Adipocyte (in vitro differentiated cells): ENCODE measurements around the gene ZMIZ1.

Experiments
- DNase-seq: peaks from one replicate; pipeline ENCODE4 v3.0.0-alpha.2; 2015; ENCODE audit warnings: low read depth
- H3K27me3 ChIP-seq: replicated peaks from 2 replicates; pipeline ENCODE4 v1.7.0; 2013; ENCODE audit warnings: mild to moderate bottlenecking, low read length, moderate library complexity; ENCODE audit not compliant: control insufficient read depth, insufficient read depth
- H3K36me3 ChIP-seq: 2 replicates; pipeline ENCODE4 v1.7.0; 2013; ENCODE audit warnings: low read length, mild to moderate bottlenecking, moderate library complexity; ENCODE audit not compliant: control insufficient read depth, insufficient read depth, severe bottlenecking
- H3K4me1 ChIP-seq: 2 replicates; pipeline ENCODE4 v1.7.0; 2013; ENCODE audit warnings: mild to moderate bottlenecking, low read length, moderate library complexity; ENCODE audit not compliant: control insufficient read depth, insufficient read depth
- H3K4me3 ChIP-seq: 2 replicates; pipeline ENCODE4 v1.7.0; 2013; ENCODE audit warnings: mild to moderate bottlenecking, low read length, moderate library complexity
- H3K9ac ChIP-seq: 2 replicates; pipeline ENCODE4 v1.7.0; 2013; ENCODE audit warnings: mild to moderate bottlenecking, low read length, moderate library complexity
- H3K9me3 ChIP-seq: 2 replicates; pipeline ENCODE4 v1.7.0; 2013; ENCODE audit warnings: mild to moderate bottlenecking, low read length, moderate library complexity; ENCODE audit not compliant: control insufficient read depth

Gene ZMIZ1

GRCh38 chr10:79242620-79243152, 173.9 kb downstream of the ZMIZ1 start:
- DNase-seq = peak; percentile 92
- no peak overlapping the region for H3K9ac ChIP-seq
- H3K4me1 ChIP-seq = peaks cover 63% of the 10 kb centered on the region
- H3K9me3 ChIP-seq = no peaks in the 10 kb centered on the region
- H3K36me3 ChIP-seq = peaks cover 9% of the 10 kb centered on the region
- peak overlapping the region; percentile 45 for H3K4me3 ChIP-seq
- no peaks in the 10 kb centered on the region for H3K27me3 ChIP-seq

- H3K9me3 ChIP-seq = no peaks in the 10 kb centered on the region
- H3K27me3 ChIP-seq = no peaks in the 10 kb centered on the region
- H3K9ac ChIP-seq = no peak overlapping the region
- peaks cover 9% of the 10 kb centered on the region for H3K36me3 ChIP-seq
- DNase-seq = peak; percentile 69
- peaks cover 64% of the 10 kb centered on the region for H3K4me1 ChIP-seq
- H3K4me3 ChIP-seq = no peak overlapping the region
Observed at GRCh38 chr10:79243181-79244067, 174.7 kb downstream of the ZMIZ1 start.

GRCh38 chr10:79244068-79244442, 175.3 kb downstream of the ZMIZ1 start:
- Histone ChIP-seq H3K36me3 (peaks cover 4% of the 10 kb centered on the region), H3K4me1 (peaks cover 58% of the 10 kb centered on the region), H3K9me3 (no peaks in the 10 kb centered on the region), H3K9ac (no peak overlapping the region), H3K4me3 (no peak overlapping the region), H3K27me3 (no peaks in the 10 kb centered on the region)
- no peak for DNase-seq

GRCh38 chr10:79244841-79245504, 176.2 kb downstream of the ZMIZ1 start:
- peaks cover 53% of the 10 kb centered on the region for H3K4me1 ChIP-seq

GRCh38 chr10:79245539-79246208, 176.9 kb downstream of the ZMIZ1 start:
- H3K27me3 ChIP-seq = no peaks in the 10 kb centered on the region
- H3K4me3 ChIP-seq = no peak overlapping the region
- no peak for DNase-seq
- H3K36me3 ChIP-seq = no peaks in the 10 kb centered on the region
- peaks cover 53% of the 10 kb centered on the region for H3K4me1 ChIP-seq
- H3K9ac ChIP-seq = peak overlapping the region; percentile 35
- H3K9me3 ChIP-seq = no peaks in the 10 kb centered on the region

More at GRCh38 chr10:79244841-79245504, 176.2 kb downstream of the ZMIZ1 start:
- no peak overlapping the region for H3K4me3 ChIP-seq
- peak overlapping the region; percentile 2 for H3K9ac ChIP-seq
- H3K9me3 ChIP-seq = no peaks in the 10 kb centered on the region
- no peak for DNase-seq
- no peaks in the 10 kb centered on the region for H3K27me3 ChIP-seq
- no peaks in the 10 kb centered on the region for H3K36me3 ChIP-seq

- no peak overlapping the region for H3K4me3 ChIP-seq
Observed at GRCh38 chr10:79246209-79246581, 177.4 kb downstream of the ZMIZ1 start.

GRCh38 chr10:79246606-79247275, 178.0 kb downstream of the ZMIZ1 start:
- Histone ChIP-seq H3K4me1 (peaks cover 45% of the 10 kb centered on the region), H3K9me3 (no peaks in the 10 kb centered on the region)

More at GRCh38 chr10:79246209-79246581, 177.4 kb downstream of the ZMIZ1 start:
- Histone ChIP-seq H3K9me3 (no peaks in the 10 kb centered on the region), H3K27me3 (no peaks in the 10 kb centered on the region), H3K4me1 (peaks cover 51% of the 10 kb centered on the region), H3K9ac (peak overlapping the region; percentile 35), H3K36me3 (no peaks in the 10 kb centered on the region)
- no peak for DNase-seq

GRCh38 chr10:79247373-79248137, 178.8 kb downstream of the ZMIZ1 start:
- H3K4me3 ChIP-seq = no peak overlapping the region
- no peaks in the 10 kb centered on the region for H3K27me3 ChIP-seq
- H3K9me3 ChIP-seq = no peaks in the 10 kb centered on the region
- peaks cover 40% of the 10 kb centered on the region for H3K4me1 ChIP-seq
- DNase-seq = no peak
- peaks cover 5% of the 10 kb centered on the region for H3K36me3 ChIP-seq
- no peak overlapping the region for H3K9ac ChIP-seq

More at GRCh38 chr10:79246606-79247275, 178.0 kb downstream of the ZMIZ1 start:
- no peaks in the 10 kb centered on the region for H3K27me3 ChIP-seq
- no peaks in the 10 kb centered on the region for H3K36me3 ChIP-seq
- H3K4me3 ChIP-seq = no peak overlapping the region
- H3K9ac ChIP-seq = peak overlapping the region; percentile 35
- DNase-seq = no peak

- Histone ChIP-seq H3K36me3 (peaks cover 12% of the 10 kb centered on the region), H3K9me3 (no peaks in the 10 kb centered on the region), H3K27me3 (no peaks in the 10 kb centered on the region), H3K9ac (no peak overlapping the region), H3K4me1 (peaks cover 45% of the 10 kb centered on the region), H3K4me3 (no peak overlapping the region)
- no peak for DNase-seq
Observed at GRCh38 chr10:79248341-79249185, 179.8 kb downstream of the ZMIZ1 start.
